ENCODE results near the gene RERE.

Gene RERE

DNA sequence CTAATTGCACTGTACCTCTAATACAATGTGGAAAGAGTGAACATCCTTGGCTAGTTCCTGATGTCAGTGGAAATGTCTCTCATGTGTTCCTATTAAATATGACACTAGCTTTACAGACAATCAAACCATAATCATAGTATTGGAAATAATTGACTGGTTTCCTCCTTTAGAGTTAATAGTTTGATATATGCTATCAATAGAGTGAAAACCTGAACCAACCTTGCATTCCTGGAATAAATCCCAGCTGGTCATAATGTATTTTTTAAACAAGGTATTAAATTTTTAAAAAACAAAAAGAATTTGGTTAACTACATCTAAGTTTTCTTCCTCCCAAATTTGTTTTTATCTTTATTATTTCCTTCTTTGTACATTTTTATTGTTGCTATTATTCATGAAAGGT lies 273.5 kb downstream of the RERE start:
- Histone ChIP-seq H3K27ac (no peak overlapping the region), H3K9me3 (no peaks in the 10 kb centered on the region), H3K4me3 (ENCODE audit: low read depth in 1 of 2, low read length in 1 of 2) (no peak overlapping the region), H3K27me3 (no peaks in the 10 kb centered on the region), H3K36me3 (no peaks in the 10 kb centered on the region), H3K4me1 (ENCODE audit: control insufficient read depth in 1 of 2, insufficient read depth in 1 of 2, low read depth in 1 of 2, low read length in 1 of 2) (peaks cover 24 to 28% of the 10 kb centered on the region in 2 experiments)
- TF ChIP-seq, protein P1, sequence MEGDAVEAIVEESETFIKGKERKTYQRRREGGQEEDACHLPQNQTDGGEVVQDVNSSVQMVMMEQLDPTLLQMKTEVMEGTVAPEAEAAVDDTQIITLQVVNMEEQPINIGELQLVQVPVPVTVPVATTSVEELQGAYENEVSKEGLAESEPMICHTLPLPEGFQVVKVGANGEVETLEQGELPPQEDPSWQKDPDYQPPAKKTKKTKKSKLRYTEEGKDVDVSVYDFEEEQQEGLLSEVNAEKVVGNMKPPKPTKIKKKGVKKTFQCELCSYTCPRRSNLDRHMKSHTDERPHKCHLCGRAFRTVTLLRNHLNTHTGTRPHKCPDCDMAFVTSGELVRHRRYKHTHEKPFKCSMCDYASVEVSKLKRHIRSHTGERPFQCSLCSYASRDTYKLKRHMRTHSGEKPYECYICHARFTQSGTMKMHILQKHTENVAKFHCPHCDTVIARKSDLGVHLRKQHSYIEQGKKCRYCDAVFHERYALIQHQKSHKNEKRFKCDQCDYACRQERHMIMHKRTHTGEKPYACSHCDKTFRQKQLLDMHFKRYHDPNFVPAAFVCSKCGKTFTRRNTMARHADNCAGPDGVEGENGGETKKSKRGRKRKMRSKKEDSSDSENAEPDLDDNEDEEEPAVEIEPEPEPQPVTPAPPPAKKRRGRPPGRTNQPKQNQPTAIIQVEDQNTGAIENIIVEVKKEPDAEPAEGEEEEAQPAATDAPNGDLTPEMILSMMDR (IDR thresholded peaks at IDR 0.05): no peak

- H3K9me3 ChIP-seq: no peaks in the 10 kb centered on the region
- H3K27me3 ChIP-seq: no peaks in the 10 kb centered on the region
- H3K4me1 ChIP-seq (ENCODE audit: control insufficient read depth in 1 of 2, insufficient read depth in 1 of 2, low read depth in 1 of 2, low read length in 1 of 2): peaks cover 12 to 14% of the 10 kb centered on the region in 2 experiments
- H3K4me3 ChIP-seq (ENCODE audit: low read depth in 1 of 2, low read length in 1 of 2): no peak overlapping the region
- H3K27ac ChIP-seq: no peak overlapping the region
- TF ChIP-seq, protein P1 (IDR thresholded peaks at IDR 0.05): no peak
- H3K36me3 ChIP-seq: no peaks in the 10 kb centered on the region
Observed at GRCh38 chr1:8541961-8542521, 275.4 kb downstream of the RERE start.

GRCh38 chr1:8540971-8541370 lies 276.5 kb downstream of the RERE start:
- Histone ChIP-seq H3K27me3 (no peaks in the 10 kb centered on the region), H3K36me3 (no peaks in the 10 kb centered on the region), H3K4me1 (ENCODE audit: control insufficient read depth in 1 of 2, insufficient read depth in 1 of 2, low read depth in 1 of 2, low read length in 1 of 2) (peaks cover 1 to 4% of the 10 kb centered on the region in 2 experiments), H3K9me3 (no peaks in the 10 kb centered on the region), H3K4me3 (ENCODE audit: low read depth in 1 of 2, low read length in 1 of 2) (no peak overlapping the region), H3K27ac (no peak overlapping the region)
- TF ChIP-seq, protein P1 (IDR thresholded peaks at IDR 0.05): no peak

DNA sequence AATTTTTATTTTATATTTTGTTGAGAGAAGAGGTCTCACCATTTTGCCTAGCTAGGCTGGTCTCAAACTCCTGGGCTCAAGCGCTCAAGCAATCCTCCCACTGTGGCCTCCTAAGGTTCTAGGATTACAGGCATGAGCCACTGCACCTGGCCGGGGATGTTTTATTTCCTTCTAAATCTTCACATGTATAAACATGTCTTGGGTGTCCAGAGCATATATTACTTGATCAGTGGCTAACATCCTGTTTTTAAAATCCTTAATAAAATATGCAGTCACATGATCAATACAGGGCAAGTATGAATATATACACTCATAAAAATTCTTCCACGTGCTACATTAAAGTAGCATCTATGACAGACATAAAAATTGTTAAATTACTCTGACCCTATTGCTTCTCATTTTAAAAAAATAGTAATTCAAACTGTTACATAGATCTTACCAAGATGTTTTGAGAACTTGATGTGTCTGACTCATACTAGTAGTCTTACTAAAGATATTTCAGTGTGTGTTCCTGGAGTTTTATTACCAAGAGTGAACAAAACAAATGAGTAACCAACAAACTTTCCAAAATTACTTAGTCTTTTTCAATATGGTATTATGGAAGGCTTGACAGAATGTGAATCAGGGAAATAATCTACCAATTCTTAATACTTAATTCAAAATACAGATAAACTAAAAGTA lies 277.0 kb downstream of the RERE start:
- H3K4me3 ChIP-seq (ENCODE audit: low read depth in 1 of 2, low read length in 1 of 2): no peak overlapping the region
- peaks cover 0 to 3% of the 10 kb centered on the region in 2 experiments for H3K4me1 ChIP-seq (ENCODE audit: control insufficient read depth in 1 of 2, insufficient read depth in 1 of 2, low read depth in 1 of 2, low read length in 1 of 2)
- no peak overlapping the region for H3K27ac ChIP-seq
- no peaks in the 10 kb centered on the region for H3K27me3 ChIP-seq
- no peaks in the 10 kb centered on the region for H3K9me3 ChIP-seq
- no peaks in the 10 kb centered on the region for H3K36me3 ChIP-seq
- TF ChIP-seq, protein P1 (IDR thresholded peaks at IDR 0.05): no peak

DNA sequence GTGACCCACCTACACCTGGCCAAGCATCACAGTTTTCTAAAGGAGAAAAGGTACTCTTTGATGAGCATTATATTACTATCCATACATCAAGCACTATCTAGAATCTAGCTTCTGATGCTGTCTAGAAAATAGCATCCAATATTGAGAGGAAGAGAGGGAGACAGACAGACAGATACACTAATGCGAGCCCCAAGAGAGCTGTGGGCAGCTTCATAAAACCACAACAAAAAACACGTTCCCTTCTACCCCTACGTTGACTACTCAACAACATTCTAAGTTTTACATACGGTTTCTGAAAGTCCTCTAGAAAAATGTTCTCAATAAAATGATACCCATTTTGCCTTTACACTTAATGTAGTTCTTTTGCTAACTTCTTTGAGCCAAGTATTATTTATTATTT lies 277.8 kb downstream of the RERE start:
- no peak overlapping the region for H3K4me3 ChIP-seq (ENCODE audit: low read depth in 1 of 2, low read length in 1 of 2)
- H3K27ac ChIP-seq: no peak overlapping the region
- H3K27me3 ChIP-seq: no peaks in the 10 kb centered on the region
- TF ChIP-seq, protein P1 (IDR thresholded peaks at IDR 0.05): no peak
- no peaks in the 10 kb centered on the region for H3K36me3 ChIP-seq
- peaks cover 0 to 3% of the 10 kb centered on the region in 2 experiments for H3K4me1 ChIP-seq (ENCODE audit: control insufficient read depth in 1 of 2, insufficient read depth in 1 of 2, low read depth in 1 of 2, low read length in 1 of 2)
- H3K9me3 ChIP-seq: no peaks in the 10 kb centered on the region

All from neutrophil (primary cell).